Fibroblast of the conjunctiva (primary cell): ENCODE measurements around the gene STX18.
A peak's percentile ranks its signal among the peaks of the same experiment; 100 is the strongest.
"Not testable (repeated sequence)": the region's sequence is repeated elsewhere in the genome, so short reads cannot be mapped to it uniquely, and the experiment has no call there.

Source experiments
- DNase-seq: peaks from one replicate; pipeline ENCODE4 v3.0.0-alpha.2; 2010; ENCODE audit warnings: low read depth

The STX18 gene

GRCh38 chr4:4437798-4438470 is 103.9 kb downstream of the STX18 start:
- no peak for DNase-seq

- no peak for DNase-seq
Measured at GRCh38 chr4:4436244-4436823, 105.5 kb downstream of the STX18 start.

- DNase-seq: no peak
Measured at GRCh38 chr4:4433941-4434340, 107.9 kb downstream of the STX18 start.

GRCh38 chr4:4432341-4433125 is 109.3 kb downstream of the STX18 start:
- DNase-seq: no peak

GRCh38 chr4:4430492-4431195 is 111.2 kb downstream of the STX18 start:
- peak; percentile 47 for DNase-seq

GRCh38 chr4:4428966-4429875 is 112.6 kb downstream of the STX18 start:
- no peak for DNase-seq

GRCh38 chr4:4427886-4428285 is 114.0 kb downstream of the STX18 start:
- DNase-seq: no peak

GRCh38 chr4:4427121-4427870 is 114.6 kb downstream of the STX18 start:
- DNase-seq: no peak

- no peak for DNase-seq
Measured at GRCh38 chr4:4426511-4427120, 115.2 kb downstream of the STX18 start.

- DNase-seq: no peak
Measured at GRCh38 chr4:4425696-4426095, 116.2 kb downstream of the STX18 start.

- DNase-seq: no peak
Measured at GRCh38 chr4:4425119-4425690, 116.6 kb downstream of the STX18 start.

- DNase-seq: no peak
Measured at GRCh38 chr4:4424499-4425115, 117.2 kb downstream of the STX18 start.

GRCh38 chr4:4423706-4424498 is 117.9 kb downstream of the STX18 start:
- DNase-seq: no peak

- no peak for DNase-seq
Measured at GRCh38 chr4:4422856-4423499, 118.9 kb downstream of the STX18 start.

GRCh38 chr4:4422117-4422516 is 119.7 kb downstream of the STX18 start:
- DNase-seq: not testable (repeated sequence)

- DNase-seq: no peak
Measured at GRCh38 chr4:4421356-4421755, 120.5 kb downstream of the STX18 start.

GRCh38 chr4:4420421-4420820 is 121.4 kb downstream of the STX18 start:
- DNase-seq: no peak

- no peak for DNase-seq
Measured at GRCh38 chr4:4419896-4420295, 122.0 kb downstream of the STX18 start.
